Heart left ventricle (tissue), 13 donors: ENCODE results near the gene SLC2A5.

ENCODE experiments used
- POLR2A ChIP-seq, 2 donors: fragments of 450-650 bp; IDR thresholded peaks; one replicate each; pipeline ENCODE4 v1.6.1; 2017; ENCODE audit warnings: antibody characterized with exemption in 2 of 2, mild to moderate bottlenecking in 2 of 2, moderate library complexity in 2 of 2
- TF ChIP-seq, protein P1 (sequence below), 12 donors: fragments of 200-600 bp; sonication (generic) in 4 of 12; IDR thresholded peaks; one replicate each; pipeline versions ENCODE4 v1.5.0 to v1.8.0; 2018 to 2022; ENCODE audit warnings: antibody characterized with exemption in 12 of 12, mild to moderate bottlenecking in 5 of 12
- donor health status: ischemic (EF 13 %, LVEDD 7.1; RV severe dilation, severe dysfunction).
- donor health status: DM: no; HTN: yes; CAD: no.
- donor health status: DM: no; HTN: no; CAD: no.
- donor health status: ischemic (EF 25% LVEDD 6.9; RV normal size, moderate dysfunction).
- donor health status: ischemic (EF 25% LVEDD 5.7; RV mildly dilated, moderate dysfunction).
- donor health status: ischemic (EF 35%, LVEDD 5.7; RV mildly dilated, moderate dysfunction).
- donor health status: nonischemic (EF 11% LVEDD 7.7; RV severe dilation, severe dysfunction).
- donor health status: DM: yes; HTN: yes; CAD: no.
- donor health status: PGD.
- donor health status: ischemic (EF 29% LVEDD 5.4; RV normal size, mild dysfunction).
- donor health status: nonischemic (EF 23%, LVEDD 6.1; RV moderate dilation, normal function).

DNA sequence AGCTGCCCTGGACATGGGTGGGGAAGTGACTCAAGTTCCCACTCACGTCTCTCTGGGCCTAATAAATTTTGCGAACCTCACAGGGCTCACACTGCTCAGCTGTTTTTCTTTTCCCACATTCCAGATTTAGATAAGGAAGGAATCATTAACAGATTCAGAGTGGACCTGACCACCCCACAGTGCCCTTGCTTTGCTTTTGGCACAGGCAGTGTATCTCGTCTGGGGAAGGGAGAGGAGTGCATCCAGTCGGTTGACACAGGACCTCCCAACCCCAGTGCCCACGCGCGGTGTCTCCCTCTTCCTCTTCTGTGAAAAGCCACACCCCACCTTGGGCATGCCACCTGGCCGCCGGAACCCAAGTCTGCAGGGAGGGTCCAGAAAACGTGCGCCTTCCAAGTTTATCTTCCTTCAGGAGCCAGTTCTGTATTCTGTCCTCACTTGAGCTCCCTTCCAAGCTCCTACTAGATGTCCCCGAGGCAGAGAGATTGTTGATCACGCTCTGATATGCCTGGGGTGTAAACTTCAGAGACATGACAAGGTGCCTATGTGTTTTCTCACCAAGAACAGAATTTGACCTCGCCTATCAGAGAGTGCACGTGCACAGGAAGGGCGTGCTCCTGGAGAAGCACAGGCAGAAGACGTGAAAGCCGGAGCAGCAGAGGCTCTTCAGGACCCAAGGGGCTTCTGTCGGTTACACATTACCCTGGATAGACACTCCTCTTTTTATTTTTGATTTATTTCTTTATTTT is 9.5 kb upstream of the SLC2A5 start:
- TF ChIP-seq, protein P1, sequence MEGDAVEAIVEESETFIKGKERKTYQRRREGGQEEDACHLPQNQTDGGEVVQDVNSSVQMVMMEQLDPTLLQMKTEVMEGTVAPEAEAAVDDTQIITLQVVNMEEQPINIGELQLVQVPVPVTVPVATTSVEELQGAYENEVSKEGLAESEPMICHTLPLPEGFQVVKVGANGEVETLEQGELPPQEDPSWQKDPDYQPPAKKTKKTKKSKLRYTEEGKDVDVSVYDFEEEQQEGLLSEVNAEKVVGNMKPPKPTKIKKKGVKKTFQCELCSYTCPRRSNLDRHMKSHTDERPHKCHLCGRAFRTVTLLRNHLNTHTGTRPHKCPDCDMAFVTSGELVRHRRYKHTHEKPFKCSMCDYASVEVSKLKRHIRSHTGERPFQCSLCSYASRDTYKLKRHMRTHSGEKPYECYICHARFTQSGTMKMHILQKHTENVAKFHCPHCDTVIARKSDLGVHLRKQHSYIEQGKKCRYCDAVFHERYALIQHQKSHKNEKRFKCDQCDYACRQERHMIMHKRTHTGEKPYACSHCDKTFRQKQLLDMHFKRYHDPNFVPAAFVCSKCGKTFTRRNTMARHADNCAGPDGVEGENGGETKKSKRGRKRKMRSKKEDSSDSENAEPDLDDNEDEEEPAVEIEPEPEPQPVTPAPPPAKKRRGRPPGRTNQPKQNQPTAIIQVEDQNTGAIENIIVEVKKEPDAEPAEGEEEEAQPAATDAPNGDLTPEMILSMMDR (IDR thresholded peaks at IDR 0.05) = no peak
- TF ChIP-seq POLR2A (IDR thresholded peaks at IDR 0.05) = no peak
